Glutamatergic neuron (in vitro differentiated cells): Measurements from ENCODE around the gene PP2D1. TPM values are rescaled to one million over a fixed set of nuclear protein-coding genes. Genes with fewer than 3 reads are reported as not detected.
A peak's percentile ranks its signal among the peaks of the same experiment; 100 is the strongest.

Source experiments
- DNase-seq: peaks from one replicate; pipeline ENCODE4 v3.0.0; 2022
- H3K27ac Mint-ChIP-seq: one replicate; pipeline ENCODE4 v1.8.0; 2020; ENCODE audit warnings: mild to moderate bottlenecking, mixed read lengths, inconsistent platforms; ENCODE audit not compliant: unreplicated experiment
- H3K27me3 Mint-ChIP-seq: one replicate; pipeline ENCODE4 v1.8.0; 2020; ENCODE audit warnings: mild to moderate bottlenecking, moderate library complexity, mixed read lengths, inconsistent platforms; ENCODE audit not compliant: unreplicated experiment
- H3K36me3 Mint-ChIP-seq: one replicate; pipeline ENCODE4 v1.8.0; 2020; ENCODE audit warnings: mild to moderate bottlenecking, mixed read lengths, inconsistent platforms; ENCODE audit not compliant: unreplicated experiment
- H3K4me1 Mint-ChIP-seq: one replicate; pipeline ENCODE4 v1.8.0; 2020; ENCODE audit warnings: mild to moderate bottlenecking, low read depth, mixed read lengths, inconsistent platforms; ENCODE audit not compliant: unreplicated experiment
- H3K4me3 Mint-ChIP-seq: one replicate; pipeline ENCODE4 v1.8.0; 2020; ENCODE audit warnings: mild to moderate bottlenecking, mixed read lengths, inconsistent platforms; ENCODE audit not compliant: unreplicated experiment
- H3K9me3 Mint-ChIP-seq: one replicate; pipeline ENCODE4 v1.8.0; 2020; ENCODE audit warnings: mild to moderate bottlenecking, moderate library complexity, mixed read lengths, inconsistent platforms; ENCODE audit not compliant: unreplicated experiment
- CTCF ChIP-seq: fragments of 200-600 bp; sonication (generic); IDR thresholded peaks from one replicate; pipeline ENCODE4 v1.5.0; 2021; ENCODE audit not compliant: partially characterized antibody, unreplicated experiment
- total RNA-seq: library from RNA; stranded (reverse); fragmentation: NEBNext Ultra II Directional; extraction: Animal tissue kit (Norgen Biotek cat#: 25700); gene quantifications from one replicate; pipeline ENCODE4 v1.2.1, GENCODE V29; 2021; ENCODE audit not compliant: unreplicated experiment

Gene PP2D1
- total RNA-seq, 1 donor from 2014 or later = not detected

DNA sequence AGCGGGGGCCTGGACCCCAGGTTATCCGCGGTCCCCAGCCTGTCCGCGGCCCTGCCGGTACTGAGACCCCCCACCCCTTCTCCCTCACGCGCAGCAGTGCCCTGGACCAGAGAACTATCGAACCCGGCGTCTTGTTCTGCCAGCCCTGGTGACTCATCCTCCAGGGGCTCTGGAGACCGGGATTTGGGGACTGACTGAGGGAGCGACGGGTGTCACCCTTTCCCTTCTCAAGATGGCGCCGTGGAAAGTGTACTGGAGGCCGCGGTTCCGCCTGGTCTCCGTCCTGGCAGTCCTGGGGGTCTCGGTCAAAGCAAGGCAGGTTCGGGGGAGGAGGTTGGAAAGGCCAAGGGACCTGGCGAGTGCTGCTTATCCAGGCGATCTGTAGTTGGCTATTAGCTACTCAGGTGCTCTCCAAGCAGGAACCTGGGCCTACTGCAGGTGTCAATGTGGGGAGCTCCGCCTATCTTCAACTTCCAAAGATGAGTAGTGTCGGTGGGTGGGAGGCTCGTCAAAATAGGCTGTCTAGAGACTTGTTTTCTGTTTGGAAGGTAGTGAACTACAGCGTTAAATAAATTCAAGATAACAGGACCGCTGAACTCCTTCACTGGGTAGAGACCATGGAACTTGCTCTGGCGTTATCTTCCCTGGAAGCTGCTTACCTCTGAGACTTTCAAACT, 64.4 kb downstream of the PP2D1 start:
- H3K9me3 Mint-ChIP-seq = peaks cover 7% of the 10 kb centered on the region
- DNase-seq = peak; percentile 43
- H3K4me1 Mint-ChIP-seq = peaks cover 13% of the 10 kb centered on the region
- no peaks in the 10 kb centered on the region for H3K36me3 Mint-ChIP-seq
- H3K27me3 Mint-ChIP-seq = peaks cover 4% of the 10 kb centered on the region
- H3K4me3 Mint-ChIP-seq = peak overlapping the region; percentile 98
- TF ChIP-seq CTCF = no peak
- H3K27ac Mint-ChIP-seq = peak overlapping the region; percentile 89

- Mint-ChIP-seq H3K27me3 (peaks cover 4% of the 10 kb centered on the region), H3K4me1 (peaks cover 13% of the 10 kb centered on the region), H3K4me3 (peak within 1 kb of the TSS; percentile 98), H3K27ac (peak within 1 kb of the TSS; percentile 93), H3K9me3 (peaks cover 7% of the 10 kb centered on the region), H3K36me3 (no peaks in the 10 kb centered on the region)
- TF ChIP-seq CTCF = no peak
- peak; percentile 96 for DNase-seq
Observed at GRCh38 chr3:19946832-19947548, 65.1 kb downstream of the PP2D1 start, which contains the start of gene RAB5A. TSS of gene RAB5A (plus strand) at chr3:19947097. CDS start at chr3:19950899, 3,802 bp downstream.

GRCh38 chr3:19945969-19946831, 65.9 kb downstream of the PP2D1 start:
- H3K27ac Mint-ChIP-seq = peak overlapping the region; percentile 93
- no peak for TF ChIP-seq CTCF
- peak overlapping the region; percentile 98 for H3K4me3 Mint-ChIP-seq
- peaks cover 13% of the 10 kb centered on the region for H3K4me1 Mint-ChIP-seq
- H3K27me3 Mint-ChIP-seq = peaks cover 4% of the 10 kb centered on the region
- peaks cover 7% of the 10 kb centered on the region for H3K9me3 Mint-ChIP-seq
- DNase-seq = no peak
- H3K36me3 Mint-ChIP-seq = no peaks in the 10 kb centered on the region

- no peak for DNase-seq
- H3K27ac Mint-ChIP-seq = peak overlapping the region; percentile 31
- no peak for TF ChIP-seq CTCF
- no peaks in the 10 kb centered on the region for H3K36me3 Mint-ChIP-seq
- H3K27me3 Mint-ChIP-seq = peaks cover 4% of the 10 kb centered on the region
- H3K9me3 Mint-ChIP-seq = peaks cover 7% of the 10 kb centered on the region
- H3K4me1 Mint-ChIP-seq = peaks cover 13% of the 10 kb centered on the region
- H3K4me3 Mint-ChIP-seq = no peak overlapping the region
Observed at GRCh38 chr3:19945534-19945933, 66.5 kb downstream of the PP2D1 start.
